GM19438 (cell line): ENCODE measurements around the gene CNPY1.
"Not testable (repeated sequence)": the region's sequence is repeated elsewhere in the genome, so short reads cannot be mapped to it uniquely, and the experiment has no call there.

Experiments
- ATAC-seq: cut with Tn5 transposase; IDR thresholded peaks from one replicate; pipeline ENCODE4 v1.9.1; 2021; ENCODE audit warnings: low read depth; ENCODE audit not compliant: unreplicated experiment

Gene CNPY1

GRCh38 chr7:155546449-155546848, at the start of gene CNPY1:
CNPY1 (minus strand) TSS chr7:155546559; CDS start chr7:155545929, 630 bp downstream.
- not testable (repeated sequence) for ATAC-seq

GRCh38 chr7:155594961-155595366, 48.6 kb upstream of the CNPY1 start:
- no peak for ATAC-seq

GRCh38 chr7:155594163-155594732, 47.9 kb upstream of the CNPY1 start:
- ATAC-seq: no peak

DNA sequence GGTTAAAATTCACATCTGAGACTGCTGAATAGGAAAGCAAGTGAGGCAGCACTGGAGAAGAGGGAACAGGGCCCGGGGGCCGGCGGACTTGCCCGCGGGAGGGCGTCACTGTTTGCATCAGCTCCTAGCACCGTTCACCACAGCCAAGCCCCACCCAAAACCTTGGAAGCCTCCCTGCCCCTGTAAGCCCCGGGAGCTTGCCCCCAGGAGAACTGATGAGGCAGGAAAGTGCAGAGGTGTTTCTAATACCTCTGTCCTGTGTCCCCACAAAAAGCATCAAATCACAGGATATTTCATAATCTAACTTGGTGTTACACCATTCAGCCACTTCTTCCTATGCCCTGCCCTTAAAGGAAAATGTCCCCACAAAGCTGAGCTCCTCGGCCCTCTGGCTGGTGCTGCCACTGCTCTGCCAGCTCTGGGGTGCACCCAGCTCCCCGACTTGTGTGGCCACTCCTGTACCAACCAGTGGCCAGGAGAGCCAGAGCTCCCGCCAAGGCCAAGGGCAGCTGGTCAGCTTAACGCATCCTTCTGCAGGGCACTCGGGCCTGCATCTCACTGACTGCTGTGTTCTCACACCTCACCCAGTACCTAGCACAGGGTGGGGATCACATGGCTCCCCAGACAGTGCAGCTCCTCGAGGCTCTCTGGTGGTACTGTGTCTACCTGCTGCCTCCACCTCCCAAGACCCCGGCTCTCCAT, 47.3 kb upstream of the CNPY1 start:
- ATAC-seq: no peak

GRCh38 chr7:155591055-155591775, 44.9 kb upstream of the CNPY1 start:
- no peak for ATAC-seq

GRCh38 chr7:155590215-155591018, 44.1 kb upstream of the CNPY1 start:
- peak; percentile 60 for ATAC-seq

DNA sequence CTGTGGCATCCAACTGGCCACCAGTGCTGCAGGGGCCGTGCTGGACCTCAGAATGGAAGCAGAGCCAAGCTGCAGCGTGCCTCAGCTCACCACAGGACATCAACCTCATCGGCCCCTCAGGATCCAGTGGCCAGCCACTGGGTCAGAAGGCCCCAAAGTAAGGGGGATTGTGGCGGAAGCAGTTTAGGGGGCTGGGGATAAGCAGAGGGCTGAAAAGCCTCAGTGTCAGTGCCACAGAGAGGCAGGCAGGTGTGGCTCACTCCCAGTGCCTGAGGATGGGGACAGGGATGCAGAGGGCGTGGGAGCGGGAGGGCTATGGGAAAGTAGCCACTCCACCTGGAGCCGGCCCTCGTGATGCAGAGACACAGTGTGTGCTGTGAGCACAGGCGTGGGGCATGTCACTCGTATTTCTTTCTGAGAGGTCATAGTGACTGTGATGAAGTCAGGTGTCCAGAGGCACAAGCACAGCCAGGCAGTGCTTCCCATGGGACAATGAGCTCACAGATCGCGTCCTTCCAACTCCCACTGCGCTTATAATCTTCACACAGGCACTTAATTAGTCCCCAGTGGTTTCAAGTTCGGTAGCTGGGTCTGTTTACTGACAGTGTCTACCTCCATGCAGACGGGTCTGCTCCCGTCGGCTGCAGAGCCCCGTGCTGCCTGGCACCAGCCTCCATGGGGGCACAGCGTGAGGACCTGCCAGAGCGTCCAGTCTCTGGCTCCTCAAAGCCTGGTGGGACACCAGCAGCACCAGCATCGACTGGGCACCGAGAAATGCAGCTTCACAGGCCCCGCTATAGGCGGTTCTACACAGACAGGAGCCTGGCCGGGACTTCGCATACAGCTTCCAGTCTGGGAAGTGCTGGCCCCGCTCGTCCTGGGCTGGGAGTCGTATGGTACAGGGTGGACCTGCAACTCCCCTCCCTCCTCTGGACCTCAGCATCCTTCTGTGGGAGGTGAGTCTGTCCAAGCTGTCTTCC, 42.9 kb upstream of the CNPY1 start:
- ATAC-seq: no peak

DNA sequence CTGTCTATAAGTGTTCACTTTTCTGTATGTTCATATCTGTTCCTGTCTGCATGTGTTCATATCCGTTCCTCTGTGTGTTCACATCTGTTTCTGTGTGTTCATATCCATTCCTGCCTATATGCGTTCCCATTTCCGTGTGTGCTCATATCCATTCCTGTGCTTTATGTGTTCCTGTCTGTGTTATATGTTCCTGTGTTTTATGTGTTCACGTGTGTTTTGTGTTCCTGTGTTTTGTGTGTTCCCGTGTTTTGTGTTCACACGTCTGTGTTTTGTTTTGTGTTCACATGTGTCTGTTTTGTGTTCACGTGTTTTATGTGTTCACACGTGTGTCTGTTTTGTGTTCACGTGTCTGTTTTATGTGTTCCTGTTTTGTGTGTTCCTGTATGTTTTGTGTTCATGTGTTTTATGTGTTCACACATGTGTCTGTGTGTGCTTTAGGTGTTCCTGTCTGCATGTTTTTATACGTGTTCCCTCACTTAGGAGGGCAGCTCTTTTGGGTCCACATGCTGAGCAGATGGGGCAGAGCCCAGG, 42.2 kb upstream of the CNPY1 start:
- no peak for ATAC-seq

GRCh38 chr7:155587486-155587885, 41.1 kb upstream of the CNPY1 start:
- ATAC-seq: no peak

DNA sequence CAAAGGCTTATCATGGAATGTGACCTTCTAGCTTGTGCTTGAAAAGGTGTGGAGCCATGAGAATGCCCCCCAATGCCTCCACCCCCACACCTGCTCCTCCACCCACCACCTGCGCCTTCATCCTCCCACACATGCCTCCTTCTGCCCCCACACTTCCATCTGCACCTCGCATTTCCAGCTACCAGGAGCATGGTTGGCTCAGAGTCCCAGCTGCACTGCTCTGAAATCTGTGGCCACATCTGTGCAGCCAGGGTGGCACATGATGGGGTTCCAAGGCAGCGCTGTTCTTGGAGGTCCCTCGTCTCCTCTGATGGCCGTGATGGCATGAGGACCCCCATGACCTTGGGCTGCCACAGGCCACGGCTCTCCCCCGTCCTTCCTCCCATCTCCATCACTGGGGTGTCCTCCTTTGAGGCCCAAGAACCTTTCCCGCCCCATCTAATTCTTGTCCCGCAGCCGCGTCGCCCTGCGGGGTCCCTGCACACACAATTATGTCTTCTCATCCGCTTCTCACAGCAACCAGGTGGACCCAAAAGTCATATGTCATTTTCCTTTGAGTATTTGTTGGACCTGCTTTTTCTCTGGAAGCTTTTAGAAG, 40.6 kb upstream of the CNPY1 start:
- no peak for ATAC-seq

GRCh38 chr7:155585951-155586350, 39.6 kb upstream of the CNPY1 start:
- ATAC-seq: no peak

- ATAC-seq: no peak
These were observed 39.2 kb upstream of the CNPY1 start for GRCh38 chr7:155585532-155585895.

DNA sequence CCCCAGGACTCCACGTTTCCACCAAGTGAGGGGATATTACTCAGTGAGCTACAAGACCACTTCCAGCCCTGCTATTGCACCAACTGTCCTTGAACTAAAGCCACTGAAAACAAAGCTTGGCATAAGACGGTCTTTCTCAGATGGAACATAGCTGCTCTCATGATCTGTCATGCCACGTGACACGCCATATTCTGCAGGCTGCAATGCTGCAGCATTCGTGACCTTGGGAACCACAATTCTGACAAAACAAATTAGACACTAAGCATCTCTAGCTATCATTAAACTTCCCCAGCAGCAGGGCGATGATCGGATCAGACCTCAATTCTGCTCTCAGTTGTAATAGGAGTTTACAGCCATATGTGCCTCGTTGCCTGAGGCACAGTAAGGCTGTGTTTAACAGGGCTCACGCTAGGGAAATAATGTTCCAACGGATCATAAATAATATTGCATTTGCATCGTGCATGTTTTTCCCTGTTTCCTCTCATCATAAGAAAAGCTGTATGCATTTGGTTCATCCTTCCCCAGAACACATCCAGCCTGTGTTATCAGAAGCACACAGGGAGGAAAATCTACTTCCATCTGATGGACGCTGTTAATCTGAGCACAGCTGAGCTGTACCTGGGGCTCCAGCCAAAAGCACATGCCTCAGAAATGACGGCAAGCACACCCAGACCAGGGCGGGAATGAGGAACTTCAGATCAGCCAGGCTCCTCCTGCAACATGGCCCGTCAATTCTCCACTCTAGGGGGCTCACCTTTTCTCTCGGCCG, 38.6 kb upstream of the CNPY1 start:
- ATAC-seq: no peak

- no peak for ATAC-seq
These were observed 37.9 kb upstream of the CNPY1 start for GRCh38 chr7:155584261-155584660.

DNA sequence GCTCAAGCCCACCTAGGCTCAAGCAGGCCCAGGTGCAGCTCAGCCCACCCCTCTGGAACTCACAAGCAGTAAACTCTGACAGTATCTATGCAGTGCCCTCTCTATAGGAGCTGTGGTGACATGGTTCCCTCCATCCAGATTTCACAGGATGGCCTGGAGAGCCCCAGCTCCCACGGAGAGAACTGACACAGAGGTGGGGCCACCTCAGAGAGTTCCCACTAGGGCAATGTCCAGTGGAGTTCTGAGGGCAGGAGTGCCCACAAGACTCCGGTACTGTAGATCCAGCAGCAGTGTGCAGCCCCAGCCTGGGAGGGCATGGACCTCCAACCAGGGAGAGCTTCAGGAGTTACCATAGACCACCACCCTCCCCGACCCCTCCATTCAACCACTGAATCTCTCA, 37.3 kb upstream of the CNPY1 start:
- no peak for ATAC-seq

GRCh38 chr7:155581954-155582353, 35.6 kb upstream of the CNPY1 start:
- no peak for ATAC-seq

- no peak for ATAC-seq
These were observed 34.9 kb upstream of the CNPY1 start for GRCh38 chr7:155581107-155581830.

DNA sequence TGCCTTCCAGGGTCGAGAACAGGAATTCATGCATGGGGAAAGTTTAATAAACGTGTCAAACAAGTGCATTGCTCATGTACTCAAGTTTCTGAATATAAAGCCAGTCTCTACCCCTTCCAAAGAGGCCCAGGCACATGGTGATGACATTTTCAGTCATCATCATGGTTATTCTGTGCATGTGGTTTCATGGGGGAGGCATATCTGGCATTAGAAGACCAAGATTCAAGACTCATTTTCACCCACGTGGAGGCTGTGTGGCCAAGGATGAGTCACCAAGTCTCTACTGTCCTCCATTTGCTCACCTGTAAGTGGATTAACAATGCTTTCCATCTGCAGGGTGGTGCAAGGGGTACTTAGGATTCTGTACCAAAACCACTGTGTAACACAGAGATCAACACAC, 34.0 kb upstream of the CNPY1 start:
- no peak for ATAC-seq
